NB4 (cell line): ENCODE measurements around the gene RGS9.
"Not testable (repeated sequence)": the region's sequence is repeated elsewhere in the genome, so short reads cannot be mapped to it uniquely, and the experiment has no call there.

Experiments
- DNase-seq: peaks from one replicate; pipeline ENCODE4 v3.0.0; 2010; ENCODE audit warnings: low read depth
- H3K4me3 ChIP-seq: one replicate; pipeline ENCODE4 v1.5.1; 2011; ENCODE audit warnings: mild to moderate bottlenecking, low read depth, low read length, moderate library complexity
- MYC ChIP-seq: IDR thresholded peaks from 2 replicates; pipeline ENCODE4 v1.6.1; 2011; ENCODE audit warnings: low read depth, low read length
- POLR2A ChIP-seq: IDR thresholded peaks from 2 replicates; pipeline ENCODE4 v1.6.1; 2011; ENCODE audit warnings: mild to moderate bottlenecking; ENCODE audit not compliant: insufficient read length; ENCODE audit errors: extremely low read depth
- TF ChIP-seq, protein P1 (sequence below): IDR thresholded peaks from 2 replicates; pipeline ENCODE4 v1.6.1; 2011; ENCODE audit warnings: low read depth, low read length
- TF ChIP-seq, protein P2 (sequence below): IDR thresholded peaks from one replicate; pipeline ENCODE4 v1.5.1; 2012; ENCODE audit warnings: low read depth, low read length

The RGS9 gene

DNA sequence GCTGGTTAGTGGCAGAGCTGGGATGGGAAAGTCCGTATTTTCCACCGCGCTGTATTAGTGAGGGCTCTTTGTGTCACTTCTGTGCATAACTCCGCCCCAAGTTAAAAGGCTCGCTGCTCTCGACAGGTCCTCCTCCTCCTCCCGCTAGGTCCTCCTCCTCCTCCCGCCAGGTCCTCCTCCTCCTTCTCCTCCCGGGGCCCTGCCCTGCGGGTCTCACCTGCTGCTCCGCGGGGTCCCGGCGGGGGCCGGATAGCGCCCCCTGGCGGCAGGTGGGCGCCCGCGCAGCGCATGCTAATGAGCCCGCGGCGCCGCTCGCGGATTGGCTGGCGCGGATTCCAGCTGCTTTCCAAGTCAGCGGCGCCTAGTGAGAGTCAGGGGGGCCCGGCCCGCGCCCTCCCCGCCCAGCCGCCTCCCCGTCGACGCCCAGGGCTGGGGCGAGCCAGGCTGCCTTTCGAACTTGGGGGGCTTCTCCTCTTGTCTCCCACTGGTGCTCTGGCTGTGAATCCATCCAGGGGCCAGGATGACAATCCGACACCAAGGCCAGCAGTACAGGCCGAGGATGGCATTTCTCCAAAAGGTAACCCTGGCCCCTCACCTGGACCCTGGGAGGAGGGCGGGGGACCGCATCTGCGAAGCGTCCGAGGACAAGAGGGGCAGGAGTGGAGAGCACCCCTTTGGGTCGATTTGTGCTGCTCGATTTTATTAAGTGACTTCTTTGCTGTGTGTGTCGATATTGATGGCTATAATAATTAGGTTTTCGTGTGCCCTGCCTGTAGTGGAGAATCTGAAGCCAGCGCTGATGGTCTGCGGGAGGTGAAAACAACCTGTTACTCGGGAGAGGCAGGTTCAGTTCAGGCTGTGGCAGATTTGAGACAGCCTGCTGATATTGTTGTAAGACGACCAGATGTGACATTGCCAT, at the start of gene RGS9:
TSS of gene RGS9 (plus strand) at position 350 of the 919 bp plus-strand sequence. CDS start at position 521, 171 bp downstream.
- TF ChIP-seq, protein P1, sequence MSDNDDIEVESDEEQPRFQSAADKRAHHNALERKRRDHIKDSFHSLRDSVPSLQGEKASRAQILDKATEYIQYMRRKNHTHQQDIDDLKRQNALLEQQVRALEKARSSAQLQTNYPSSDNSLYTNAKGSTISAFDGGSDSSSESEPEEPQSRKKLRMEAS = peak; percentile 38; the same call in 1 of the 2 replicates
- TF ChIP-seq MYC = no peak
- TF ChIP-seq POLR2A = no peak
- TF ChIP-seq, protein P2, sequence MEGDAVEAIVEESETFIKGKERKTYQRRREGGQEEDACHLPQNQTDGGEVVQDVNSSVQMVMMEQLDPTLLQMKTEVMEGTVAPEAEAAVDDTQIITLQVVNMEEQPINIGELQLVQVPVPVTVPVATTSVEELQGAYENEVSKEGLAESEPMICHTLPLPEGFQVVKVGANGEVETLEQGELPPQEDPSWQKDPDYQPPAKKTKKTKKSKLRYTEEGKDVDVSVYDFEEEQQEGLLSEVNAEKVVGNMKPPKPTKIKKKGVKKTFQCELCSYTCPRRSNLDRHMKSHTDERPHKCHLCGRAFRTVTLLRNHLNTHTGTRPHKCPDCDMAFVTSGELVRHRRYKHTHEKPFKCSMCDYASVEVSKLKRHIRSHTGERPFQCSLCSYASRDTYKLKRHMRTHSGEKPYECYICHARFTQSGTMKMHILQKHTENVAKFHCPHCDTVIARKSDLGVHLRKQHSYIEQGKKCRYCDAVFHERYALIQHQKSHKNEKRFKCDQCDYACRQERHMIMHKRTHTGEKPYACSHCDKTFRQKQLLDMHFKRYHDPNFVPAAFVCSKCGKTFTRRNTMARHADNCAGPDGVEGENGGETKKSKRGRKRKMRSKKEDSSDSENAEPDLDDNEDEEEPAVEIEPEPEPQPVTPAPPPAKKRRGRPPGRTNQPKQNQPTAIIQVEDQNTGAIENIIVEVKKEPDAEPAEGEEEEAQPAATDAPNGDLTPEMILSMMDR = peak; percentile 82
- peak; percentile 72 for DNase-seq
- H3K4me3 ChIP-seq = no peak within 1 kb of the TSS

DNA sequence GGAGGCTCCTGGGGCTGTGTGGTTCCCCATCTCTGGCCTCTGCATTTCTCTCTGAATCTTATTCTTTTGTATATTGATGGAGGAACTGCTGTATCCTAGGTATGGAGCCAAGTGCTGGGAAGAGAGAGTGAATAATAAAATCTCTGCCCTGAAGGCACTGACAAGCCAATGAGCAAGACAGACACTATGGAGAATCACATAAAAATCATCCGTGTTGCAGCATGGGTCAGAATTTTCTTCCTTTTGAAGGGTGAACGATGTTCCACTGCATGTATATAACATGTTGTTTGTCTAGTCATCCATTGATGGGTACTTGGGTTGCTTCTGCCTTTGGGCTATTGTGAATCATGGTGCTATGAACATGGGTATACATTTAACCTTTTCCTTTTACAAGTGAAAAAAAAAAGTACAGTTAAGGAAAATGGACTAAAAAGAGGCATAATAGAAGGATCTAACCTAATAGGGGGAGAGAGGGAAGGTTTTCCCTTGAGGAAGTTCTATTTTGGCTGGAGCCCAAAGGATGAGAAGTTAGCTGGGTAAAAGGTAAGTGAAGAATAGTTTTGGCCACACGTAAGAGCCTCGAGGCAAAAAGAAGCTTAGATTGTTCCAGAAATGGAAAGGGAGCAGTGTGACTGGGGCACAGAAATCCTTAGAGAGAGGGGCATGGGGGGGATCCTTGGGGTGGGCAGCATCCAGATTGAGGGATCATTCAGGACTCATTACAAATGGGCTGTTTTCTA, 48.4 kb upstream of the RGS9 start:
- no peak for DNase-seq
- H3K4me3 ChIP-seq = no peak overlapping the region
- TF ChIP-seq MYC (no peak), POLR2A (no peak)
- TF ChIP-seq, protein P1 = no peak
- TF ChIP-seq, protein P2 = no peak

DNA sequence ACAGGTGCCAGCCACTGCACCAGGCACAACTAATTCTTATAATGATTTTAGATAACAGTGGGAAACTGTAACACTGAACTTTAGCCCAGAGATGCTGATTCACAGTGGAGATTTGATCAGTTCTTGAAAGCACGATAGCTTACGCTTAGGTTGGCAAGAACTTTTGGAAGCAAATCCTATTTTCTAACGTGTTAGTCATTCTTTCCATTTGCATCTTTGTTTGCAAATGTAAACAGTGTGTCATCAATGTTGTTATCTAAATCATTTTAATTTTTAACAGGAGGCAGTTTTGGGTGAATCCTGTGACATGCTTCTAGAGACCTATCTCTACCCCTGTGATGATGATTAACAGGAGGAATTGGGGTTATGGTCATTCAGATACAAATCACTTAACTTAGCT, 44.9 kb upstream of the RGS9 start:
- DNase-seq = no peak
- TF ChIP-seq, protein P1 = no peak
- TF ChIP-seq POLR2A (no peak), MYC (no peak)
- TF ChIP-seq, protein P2 = no peak
- H3K4me3 ChIP-seq = no peak overlapping the region

DNA sequence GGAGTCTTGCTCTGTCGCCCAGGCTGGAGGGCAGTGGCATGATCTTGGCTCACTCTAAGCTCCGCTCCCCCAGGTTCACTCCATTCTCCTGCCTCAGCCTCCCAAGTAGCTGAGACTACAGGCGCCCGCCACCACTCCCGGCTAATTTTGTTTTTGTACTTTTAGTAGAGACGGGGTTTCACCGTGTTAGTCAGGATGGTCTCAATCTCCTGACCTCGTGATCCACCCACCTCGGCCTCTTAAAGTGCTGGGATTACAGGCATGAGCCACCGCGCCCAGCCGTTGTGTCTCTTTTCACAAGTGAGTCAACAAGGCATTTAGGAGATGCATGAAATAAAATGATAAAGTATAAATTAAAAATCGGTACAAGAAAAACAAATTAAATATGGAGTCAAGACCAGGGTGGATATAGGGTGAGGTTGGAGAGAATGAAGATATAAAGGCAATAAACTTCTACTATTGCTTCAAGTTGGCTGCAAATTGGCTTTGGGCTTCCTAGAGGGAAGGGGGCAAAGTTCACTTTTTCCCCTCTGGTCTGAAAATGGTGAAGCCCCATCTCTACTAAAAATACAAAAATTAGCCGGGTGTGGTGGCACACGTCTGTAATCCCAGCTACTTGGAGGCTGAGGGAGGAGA, 44.3 kb upstream of the RGS9 start:
- not testable (repeated sequence) for H3K4me3 ChIP-seq, DNase-seq

DNA sequence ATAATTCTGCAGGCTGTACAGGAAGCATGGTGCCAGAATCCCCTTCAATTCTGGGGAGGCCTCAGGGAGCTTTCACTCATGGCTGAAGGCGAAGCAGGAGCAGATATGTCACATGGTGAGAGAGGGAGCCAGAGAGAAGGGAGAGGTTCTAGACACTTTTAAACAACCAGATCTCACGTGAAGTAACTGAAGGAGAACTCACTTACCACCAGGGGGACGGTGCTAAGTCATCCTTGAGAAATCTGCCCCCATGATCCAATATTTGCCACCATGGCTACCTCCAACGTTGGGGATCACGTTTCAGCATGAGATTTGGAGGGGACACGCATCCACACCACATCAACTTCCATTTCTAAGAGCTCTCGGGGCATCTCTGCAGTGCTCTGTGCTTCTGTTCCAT, 43.2 kb upstream of the RGS9 start:
- H3K4me3 ChIP-seq = no peak overlapping the region
- no peak for TF ChIP-seq POLR2A
- TF ChIP-seq, protein P2 = no peak
- TF ChIP-seq, protein P1 = no peak
- TF ChIP-seq MYC = no peak
- DNase-seq = no peak

DNA sequence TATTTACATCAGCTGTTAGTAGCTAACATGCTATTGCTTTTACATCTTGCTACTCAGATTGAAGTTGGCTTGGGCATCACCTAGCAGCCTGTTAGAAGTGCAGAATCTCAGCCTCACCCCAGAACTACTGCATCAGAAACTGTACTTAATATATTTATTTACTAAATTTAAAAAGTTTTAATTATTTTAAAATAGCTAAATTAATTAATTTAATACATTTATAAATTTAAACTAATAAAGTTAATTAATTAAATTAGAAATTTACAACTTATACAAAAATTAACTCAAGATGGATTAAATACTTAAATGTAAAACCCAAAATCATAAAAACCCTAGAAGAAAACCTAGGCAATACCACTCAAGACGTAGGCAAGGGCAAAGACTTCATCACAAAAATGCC, 41.7 kb upstream of the RGS9 start:
- TF ChIP-seq MYC (no peak), POLR2A (no peak)
- TF ChIP-seq, protein P1 = no peak
- TF ChIP-seq, protein P2 = no peak
- no peak overlapping the region for H3K4me3 ChIP-seq

DNA sequence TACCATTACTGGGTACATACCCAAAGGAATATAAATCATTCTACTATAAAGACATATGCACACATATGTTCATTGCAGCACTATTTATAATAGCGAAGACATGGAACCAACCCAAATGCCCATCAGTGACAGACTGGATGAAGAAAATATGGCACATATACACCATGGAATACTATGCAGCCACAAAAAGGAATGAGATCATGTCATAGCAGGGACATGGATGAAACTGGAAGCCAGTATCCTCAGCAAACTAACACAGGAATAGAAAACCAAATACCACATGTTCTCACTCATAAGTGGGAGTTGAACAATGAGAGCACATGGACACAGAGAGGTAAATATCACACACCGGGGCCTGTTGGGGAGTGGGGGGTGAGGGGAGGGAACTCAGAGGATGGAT, 40.8 kb upstream of the RGS9 start:
- DNase-seq = not testable (repeated sequence)

More for the DNA sequence above, 41.7 kb upstream of the RGS9 start:
- DNase-seq = no peak

More for the DNA sequence above, 40.8 kb upstream of the RGS9 start:
- not testable (repeated sequence) for H3K4me3 ChIP-seq
